8988T (cell line): ENCODE data around the gene NOC3L.
"Not testable (repeated sequence)": the region's sequence is repeated elsewhere in the genome, so short reads cannot be mapped to it uniquely, and the experiment has no call there.

Experiments used
- DNase-seq: peaks from one replicate; pipeline ENCODE4 v3.0.0; 2011

Gene NOC3L

GRCh38 chr10:94361171-94361794 lies 1.5 kb downstream of the NOC3L start:
- no peak for DNase-seq

GRCh38 chr10:94358480-94358879 lies 4.3 kb downstream of the NOC3L start:
- DNase-seq, result peak; percentile 20

- no peak for DNase-seq
Observed at GRCh38 chr10:94357193-94357592, 5.5 kb downstream of the NOC3L start.

GRCh38 chr10:94355841-94356240 lies 6.9 kb downstream of the NOC3L start:
- DNase-seq, result no peak

GRCh38 chr10:94353336-94353735 lies 9.4 kb downstream of the NOC3L start:
- DNase-seq, result no peak

GRCh38 chr10:94351089-94351488 lies 11.7 kb downstream of the NOC3L start:
- no peak for DNase-seq

GRCh38 chr10:94350500-94350899 lies 12.2 kb downstream of the NOC3L start:
- not testable (repeated sequence) for DNase-seq

GRCh38 chr10:94349327-94349726 lies 13.4 kb downstream of the NOC3L start:
- no peak for DNase-seq

- no peak for DNase-seq
Observed at GRCh38 chr10:94344522-94345122, 18.1 kb downstream of the NOC3L start.

GRCh38 chr10:94343151-94343550 lies 19.6 kb downstream of the NOC3L start:
- DNase-seq, result no peak

- no peak for DNase-seq
Observed at GRCh38 chr10:94334857-94335256, 27.9 kb downstream of the NOC3L start.

- no peak for DNase-seq
Observed at GRCh38 chr10:94333051-94333450, 29.7 kb downstream of the NOC3L start.

- DNase-seq, result no peak
Observed at GRCh38 chr10:94328613-94329012, 34.1 kb downstream of the NOC3L start.

GRCh38 chr10:94327649-94328048 lies 35.1 kb downstream of the NOC3L start:
- no peak for DNase-seq

GRCh38 chr10:94324609-94325233 lies 38.0 kb downstream of the NOC3L start:
- DNase-seq, result no peak

GRCh38 chr10:94320285-94320914 lies 42.3 kb downstream of the NOC3L start:
- DNase-seq, result no peak

- DNase-seq, result no peak
Observed at GRCh38 chr10:94316560-94316959, 46.2 kb downstream of the NOC3L start.

GRCh38 chr10:94315975-94316464 lies 46.7 kb downstream of the NOC3L start:
- no peak for DNase-seq

GRCh38 chr10:94315024-94315451 lies 47.7 kb downstream of the NOC3L start:
- no peak for DNase-seq

- DNase-seq, result no peak
Observed at GRCh38 chr10:94310369-94310768, 52.4 kb downstream of the NOC3L start.

GRCh38 chr10:94308866-94309265 lies 53.9 kb downstream of the NOC3L start:
- no peak for DNase-seq

GRCh38 chr10:94307046-94307615 lies 55.6 kb downstream of the NOC3L start:
- no peak for DNase-seq

GRCh38 chr10:94303929-94304328 lies 58.8 kb downstream of the NOC3L start:
- DNase-seq, result no peak
